ENCODE measurements around the gene TRIM14.

DNA sequence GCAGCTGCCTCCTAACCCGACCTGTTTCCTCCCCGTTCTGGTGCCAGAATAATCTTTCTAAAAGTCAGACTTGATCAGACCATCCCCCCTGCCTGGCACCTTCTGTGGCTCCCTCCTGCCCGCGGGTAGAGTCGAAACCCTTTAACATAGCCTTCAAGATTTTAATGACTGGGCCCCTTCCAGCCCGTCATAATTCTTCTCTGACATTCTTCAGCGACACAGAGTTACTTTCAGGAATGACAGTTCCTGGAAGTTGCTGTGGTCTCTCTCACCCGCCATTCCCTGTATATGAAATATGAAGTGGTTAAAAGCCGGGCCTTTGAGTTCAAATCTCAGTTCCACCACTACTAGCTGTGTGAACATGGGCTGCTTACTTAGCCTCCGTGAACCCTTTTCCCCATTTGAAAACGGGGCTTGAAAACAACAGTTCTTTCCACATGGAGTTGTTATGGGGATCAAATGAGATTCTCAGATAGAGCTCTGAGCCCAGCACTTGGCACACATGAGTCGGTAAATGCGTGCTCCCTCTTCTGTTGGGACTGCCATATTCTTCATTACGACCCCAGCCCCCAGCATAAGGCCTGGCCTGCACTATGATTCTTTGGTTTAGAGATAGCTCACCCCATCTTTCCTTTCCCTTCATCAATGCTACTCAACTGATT, 61.8 kb downstream of the TRIM14 start:
- TF ChIP-seq, protein P1, sequence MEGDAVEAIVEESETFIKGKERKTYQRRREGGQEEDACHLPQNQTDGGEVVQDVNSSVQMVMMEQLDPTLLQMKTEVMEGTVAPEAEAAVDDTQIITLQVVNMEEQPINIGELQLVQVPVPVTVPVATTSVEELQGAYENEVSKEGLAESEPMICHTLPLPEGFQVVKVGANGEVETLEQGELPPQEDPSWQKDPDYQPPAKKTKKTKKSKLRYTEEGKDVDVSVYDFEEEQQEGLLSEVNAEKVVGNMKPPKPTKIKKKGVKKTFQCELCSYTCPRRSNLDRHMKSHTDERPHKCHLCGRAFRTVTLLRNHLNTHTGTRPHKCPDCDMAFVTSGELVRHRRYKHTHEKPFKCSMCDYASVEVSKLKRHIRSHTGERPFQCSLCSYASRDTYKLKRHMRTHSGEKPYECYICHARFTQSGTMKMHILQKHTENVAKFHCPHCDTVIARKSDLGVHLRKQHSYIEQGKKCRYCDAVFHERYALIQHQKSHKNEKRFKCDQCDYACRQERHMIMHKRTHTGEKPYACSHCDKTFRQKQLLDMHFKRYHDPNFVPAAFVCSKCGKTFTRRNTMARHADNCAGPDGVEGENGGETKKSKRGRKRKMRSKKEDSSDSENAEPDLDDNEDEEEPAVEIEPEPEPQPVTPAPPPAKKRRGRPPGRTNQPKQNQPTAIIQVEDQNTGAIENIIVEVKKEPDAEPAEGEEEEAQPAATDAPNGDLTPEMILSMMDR (IDR thresholded peaks at IDR 0.05) = no peak
- TF ChIP-seq POLR2A (IDR thresholded peaks at IDR 0.05) = no peak
